ENCODE measurements around the gene VPS9D1.
"Not testable (repeated sequence)": the region's sequence is repeated elsewhere in the genome, so short reads cannot be mapped to it uniquely, and the experiment has no call there.

Gene VPS9D1

GRCh38 chr16:89709716-89710432 lies 10.8 kb downstream of the VPS9D1 start:
- no peak for DNase-seq (ENCODE audit: low read depth in 2 of 2)

GRCh38 chr16:89709166-89709565 lies 11.5 kb downstream of the VPS9D1 start:
- no peak for DNase-seq (ENCODE audit: low read depth in 2 of 2)

- DNase-seq (ENCODE audit: low read depth in 2 of 2): no peak
Observed at GRCh38 chr16:89708481-89708931, 12.2 kb downstream of the VPS9D1 start.

GRCh38 chr16:89707695-89708094 lies 13.0 kb downstream of the VPS9D1 start:
- no peak for DNase-seq (ENCODE audit: low read depth in 2 of 2)

GRCh38 chr16:89706518-89707260 lies 14.0 kb downstream of the VPS9D1 start:
- DNase-seq (ENCODE audit: low read depth in 2 of 2): no peak

- DNase-seq (ENCODE audit: low read depth in 2 of 2): no peak
Observed at GRCh38 chr16:89705006-89705405, 15.7 kb downstream of the VPS9D1 start.

- DNase-seq (ENCODE audit: low read depth in 2 of 2): no peak
Observed at GRCh38 chr16:89704281-89704680, 16.4 kb downstream of the VPS9D1 start.

GRCh38 chr16:89701425-89702406 lies 19.0 kb downstream of the VPS9D1 start, which contains the start of gene SPATA2L:
Gene SPATA2L (minus strand): TSS chr16:89701705. CDS start chr16:89701232, 473 bp downstream.
- DNase-seq (ENCODE audit: low read depth in 2 of 2): peak; percentile 96 to 97

GRCh38 chr16:89700649-89701424 lies 19.9 kb downstream of the VPS9D1 start:
- no peak for DNase-seq (ENCODE audit: low read depth in 2 of 2)

- peak; percentile 98 to 99 for DNase-seq (ENCODE audit: low read depth in 2 of 2)
Observed at GRCh38 chr16:89700100-89700648, 20.5 kb downstream of the VPS9D1 start.

- DNase-seq (ENCODE audit: low read depth in 2 of 2): not testable (repeated sequence)
Observed at GRCh38 chr16:89699629-89700099, 21.0 kb downstream of the VPS9D1 start.

- not testable (repeated sequence) for DNase-seq (ENCODE audit: low read depth in 2 of 2)
Observed at GRCh38 chr16:89698717-89699116, 22.0 kb downstream of the VPS9D1 start.

GRCh38 chr16:89697616-89698331 lies 22.9 kb downstream of the VPS9D1 start:
- DNase-seq (ENCODE audit: low read depth in 2 of 2): no peak

- DNase-seq (ENCODE audit: low read depth in 2 of 2): no peak
Observed at GRCh38 chr16:89697161-89697615, 23.5 kb downstream of the VPS9D1 start.

GRCh38 chr16:89696670-89697128 lies 24.0 kb downstream of the VPS9D1 start:
- no peak for DNase-seq (ENCODE audit: low read depth in 2 of 2)

GRCh38 chr16:89695875-89696669 lies 24.6 kb downstream of the VPS9D1 start:
- DNase-seq (ENCODE audit: low read depth in 2 of 2): no peak

GRCh38 chr16:89695086-89695874 lies 25.4 kb downstream of the VPS9D1 start:
- DNase-seq (ENCODE audit: low read depth in 2 of 2): no peak

- DNase-seq (ENCODE audit: low read depth in 2 of 2): not testable (repeated sequence)
Observed at GRCh38 chr16:89694784-89695085, 26.0 kb downstream of the VPS9D1 start.
